Type B pancreatic cell (in vitro differentiated cells): Measurements from ENCODE around the gene MPO. TPM values are rescaled to one million over a fixed set of nuclear protein-coding genes. Genes with fewer than 3 reads are reported as not detected.

Experiments used
- DNase-seq: peaks from one replicate; pipeline ENCODE4 v3.0.0; 2021; ENCODE audit warnings: mixed read lengths; ENCODE audit not compliant: unreplicated experiment; ENCODE audit errors: extremely low spot score
- H3K27ac Mint-ChIP-seq: 2 replicates; pipeline ENCODE4 v1.8.0; 2021; ENCODE audit warnings: mild to moderate bottlenecking, mixed read lengths
- H3K27me3 Mint-ChIP-seq: 2 replicates; pipeline ENCODE4 v1.8.0; 2021; ENCODE audit warnings: mixed read lengths
- H3K36me3 Mint-ChIP-seq: 2 replicates; pipeline ENCODE4 v1.8.0; 2021; ENCODE audit warnings: mixed read lengths
- H3K4me1 Mint-ChIP-seq: one replicate; pipeline ENCODE4 v1.8.0; 2021; ENCODE audit warnings: mixed read lengths; ENCODE audit not compliant: unreplicated experiment
- H3K4me3 Mint-ChIP-seq: 2 replicates; pipeline ENCODE4 v1.8.0; 2021; ENCODE audit warnings: mild to moderate bottlenecking, mixed read lengths
- H3K9me3 Mint-ChIP-seq: 2 replicates; pipeline ENCODE4 v1.8.0; 2021; ENCODE audit warnings: mixed read lengths
- CTCF ChIP-seq: fragments of 200-600 bp; sonication (generic); conservative IDR thresholded peaks from 2 replicates; pipeline ENCODE4 v1.5.0; 2021; ENCODE audit warnings: antibody characterized with exemption, mild to moderate bottlenecking
- total RNA-seq: library from RNA; stranded (reverse); gene quantifications from 2 replicates; pipeline ENCODE4 v1.2.1, GENCODE V29; 2021; ENCODE audit warnings: low replicate concordance

MPO gene
- total RNA-seq, 1 donor from 2014 or later = not detected

- no peak for DNase-seq
- TF ChIP-seq CTCF = no peak
- Mint-ChIP-seq H3K27me3 (peaks cover 3% of the 10 kb centered on the region), H3K36me3 (no peaks in the 10 kb centered on the region), H3K9me3 (no peaks in the 10 kb centered on the region), H3K4me3 (no peak overlapping the region), H3K27ac (no peak overlapping the region), H3K4me1 (no peaks in the 10 kb centered on the region)
These were observed 29.2 kb upstream of the MPO start for GRCh38 chr17:58309918-58310259.

- Mint-ChIP-seq H3K4me1 (peaks cover 2% of the 10 kb centered on the region), H3K27me3 (peaks cover 4% of the 10 kb centered on the region), H3K36me3 (no peaks in the 10 kb centered on the region), H3K27ac (no peak overlapping the region), H3K9me3 (no peaks in the 10 kb centered on the region), H3K4me3 (no peak overlapping the region)
- TF ChIP-seq CTCF = no peak
- DNase-seq = no peak
These were observed 28.5 kb upstream of the MPO start for GRCh38 chr17:58308985-58309917.

GRCh38 chr17:58308173-58308984, 27.6 kb upstream of the MPO start:
- Mint-ChIP-seq H3K36me3 (no peaks in the 10 kb centered on the region), H3K4me3 (no peak overlapping the region), H3K4me1 (peaks cover 6% of the 10 kb centered on the region), H3K27me3 (peaks cover 7% of the 10 kb centered on the region), H3K27ac (no peak overlapping the region), H3K9me3 (no peaks in the 10 kb centered on the region)
- peak; percentile 54 for TF ChIP-seq CTCF
- peak; percentile 68 for DNase-seq

DNA sequence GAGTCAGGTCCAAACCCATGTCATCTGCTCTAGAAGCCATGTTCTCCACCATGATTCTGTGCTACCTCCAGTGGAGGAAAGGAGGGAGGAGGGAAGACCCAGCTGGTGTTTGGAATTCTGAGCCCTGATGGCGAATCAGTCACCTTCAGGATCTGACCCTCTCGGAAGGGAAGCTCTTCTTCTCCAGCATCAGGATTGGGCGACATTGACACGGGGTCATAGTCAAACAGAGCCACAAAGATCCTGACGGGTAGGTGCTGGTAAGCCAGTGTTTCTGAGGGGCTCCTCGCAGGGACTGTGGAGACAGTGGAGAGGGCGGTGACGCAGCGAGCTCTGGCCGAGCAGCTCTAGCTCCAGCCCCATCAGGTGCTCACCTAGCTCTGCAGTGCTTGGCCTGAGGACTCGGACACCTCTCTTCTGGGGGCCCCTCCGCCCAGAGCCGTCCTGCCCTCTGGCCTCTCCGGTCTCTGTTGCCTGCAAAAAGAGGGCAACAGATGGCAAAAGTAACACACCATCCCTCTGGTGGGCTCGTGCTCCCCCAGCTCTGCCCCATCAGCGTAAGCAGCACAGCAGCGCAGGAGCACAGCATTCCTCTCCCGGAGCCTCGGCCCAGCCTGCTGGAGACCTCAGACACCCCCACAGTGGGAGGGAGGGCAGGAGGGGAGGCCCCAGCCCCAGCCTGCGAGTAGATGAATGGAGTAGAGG, 26.9 kb upstream of the MPO start:
- no peak overlapping the region for H3K4me3 Mint-ChIP-seq
- no peaks in the 10 kb centered on the region for H3K9me3 Mint-ChIP-seq
- no peak for TF ChIP-seq CTCF
- H3K27ac Mint-ChIP-seq = peak overlapping the region; percentile 15
- DNase-seq = peak; percentile 66
- H3K36me3 Mint-ChIP-seq = no peaks in the 10 kb centered on the region
- H3K4me1 Mint-ChIP-seq = peaks cover 6% of the 10 kb centered on the region
- H3K27me3 Mint-ChIP-seq = peaks cover 7% of the 10 kb centered on the region

GRCh38 chr17:58306131-58306951, 25.6 kb upstream of the MPO start:
- H3K36me3 Mint-ChIP-seq = no peaks in the 10 kb centered on the region
- no peak overlapping the region for H3K27ac Mint-ChIP-seq
- no peak overlapping the region for H3K4me3 Mint-ChIP-seq
- DNase-seq = no peak
- peaks cover 6% of the 10 kb centered on the region for H3K4me1 Mint-ChIP-seq
- TF ChIP-seq CTCF = no peak
- H3K27me3 Mint-ChIP-seq = peaks cover 7% of the 10 kb centered on the region
- no peaks in the 10 kb centered on the region for H3K9me3 Mint-ChIP-seq
